ENCODE results near the gene KYAT1.

The KYAT1 gene

GRCh38 chr9:128825923-128826700 lies 55.6 kb downstream of the KYAT1 start:
- H3K27me3 ChIP-seq (ENCODE audit: insufficient read depth, low read length): no peaks in the 10 kb centered on the region
- H3K9me2 ChIP-seq (ENCODE audit: low read depth, low read length): no peaks in the 10 kb centered on the region
- H3F3A ChIP-seq (ENCODE audit: insufficient read depth, low read length): no peaks in the 10 kb centered on the region
- no peak overlapping the region for H2AFZ ChIP-seq (ENCODE audit: low read length)
- no peak overlapping the region for H3K4me2 ChIP-seq (ENCODE audit: low read length)
- no peak overlapping the region for H3K9ac ChIP-seq (ENCODE audit: low read length)
- no peaks in the 10 kb centered on the region for H4K20me1 ChIP-seq (ENCODE audit: insufficient read depth, low read length)
- no peak overlapping the region for H3K27ac ChIP-seq (ENCODE audit: low read depth, low read length, poor library complexity, severe bottlenecking)
- peaks cover 8% of the 10 kb centered on the region; the same call in 1 of the 2 replicates for H3K79me2 ChIP-seq (ENCODE audit: insufficient read depth, low read length)
- peaks cover 20% of the 10 kb centered on the region for H3K4me1 ChIP-seq (ENCODE audit: insufficient read depth, low read length, severe bottlenecking)
- H3K4me3 ChIP-seq (ENCODE audit: low read depth, low read length, poor library complexity, severe bottlenecking): no peak overlapping the region
- TF ChIP-seq, protein P1, sequence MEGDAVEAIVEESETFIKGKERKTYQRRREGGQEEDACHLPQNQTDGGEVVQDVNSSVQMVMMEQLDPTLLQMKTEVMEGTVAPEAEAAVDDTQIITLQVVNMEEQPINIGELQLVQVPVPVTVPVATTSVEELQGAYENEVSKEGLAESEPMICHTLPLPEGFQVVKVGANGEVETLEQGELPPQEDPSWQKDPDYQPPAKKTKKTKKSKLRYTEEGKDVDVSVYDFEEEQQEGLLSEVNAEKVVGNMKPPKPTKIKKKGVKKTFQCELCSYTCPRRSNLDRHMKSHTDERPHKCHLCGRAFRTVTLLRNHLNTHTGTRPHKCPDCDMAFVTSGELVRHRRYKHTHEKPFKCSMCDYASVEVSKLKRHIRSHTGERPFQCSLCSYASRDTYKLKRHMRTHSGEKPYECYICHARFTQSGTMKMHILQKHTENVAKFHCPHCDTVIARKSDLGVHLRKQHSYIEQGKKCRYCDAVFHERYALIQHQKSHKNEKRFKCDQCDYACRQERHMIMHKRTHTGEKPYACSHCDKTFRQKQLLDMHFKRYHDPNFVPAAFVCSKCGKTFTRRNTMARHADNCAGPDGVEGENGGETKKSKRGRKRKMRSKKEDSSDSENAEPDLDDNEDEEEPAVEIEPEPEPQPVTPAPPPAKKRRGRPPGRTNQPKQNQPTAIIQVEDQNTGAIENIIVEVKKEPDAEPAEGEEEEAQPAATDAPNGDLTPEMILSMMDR (IDR thresholded peaks at IDR 0.05; ENCODE audit: low read length): no peak
- TF ChIP-seq EZH2 (IDR thresholded peaks at IDR 0.05; ENCODE audit: borderline replicate concordance, low read length): no peak
- peaks cover 72% of the 10 kb centered on the region for H3K36me3 ChIP-seq (ENCODE audit: insufficient read depth, low read length)
- no peaks in the 10 kb centered on the region for H3K9me3 ChIP-seq (ENCODE audit: low read length)

DNA sequence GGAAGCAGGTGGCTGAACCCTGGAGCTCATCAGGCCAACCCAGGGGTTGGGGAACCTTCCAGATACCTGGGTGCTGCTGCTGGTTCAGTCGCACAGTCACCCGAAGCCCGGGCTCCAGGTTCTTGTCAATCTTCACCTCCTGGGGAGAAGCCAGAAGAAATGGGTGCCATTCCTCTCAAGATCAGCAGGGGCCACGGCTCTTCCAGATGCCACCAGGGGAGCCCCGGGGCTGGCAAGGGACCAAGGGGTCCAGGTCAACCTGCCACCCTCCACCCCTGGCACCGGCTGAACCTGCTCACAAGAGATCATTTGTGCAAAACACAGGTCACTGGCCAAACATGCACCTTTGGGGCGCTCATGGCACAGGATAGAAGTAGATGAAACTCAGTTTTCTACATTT lies 56.8 kb downstream of the KYAT1 start:
- 0 out of 2 replicates have a peak, but pooled peaks cover 5% of the 10 kb centered on the region for H3F3A ChIP-seq (ENCODE audit: insufficient read depth, low read length)
- H2AFZ ChIP-seq (ENCODE audit: low read length): no peak overlapping the region
- H3K27me3 ChIP-seq (ENCODE audit: insufficient read depth, low read length): no peaks in the 10 kb centered on the region
- no peaks in the 10 kb centered on the region for H4K20me1 ChIP-seq (ENCODE audit: insufficient read depth, low read length)
- H3K79me2 ChIP-seq (ENCODE audit: insufficient read depth, low read length): peaks cover 8% of the 10 kb centered on the region; the same call in 1 of the 2 replicates
- H3K9me2 ChIP-seq (ENCODE audit: low read depth, low read length): no peaks in the 10 kb centered on the region
- H3K4me1 ChIP-seq (ENCODE audit: insufficient read depth, low read length, severe bottlenecking): peaks cover 16% of the 10 kb centered on the region
- H3K27ac ChIP-seq (ENCODE audit: low read depth, low read length, poor library complexity, severe bottlenecking): no peak overlapping the region
- H3K9me3 ChIP-seq (ENCODE audit: low read length): no peaks in the 10 kb centered on the region
- no peak for TF ChIP-seq EZH2 (IDR thresholded peaks at IDR 0.05; ENCODE audit: borderline replicate concordance, low read length)
- TF ChIP-seq, protein P1 (IDR thresholded peaks at IDR 0.05; ENCODE audit: low read length): no peak
- H3K4me3 ChIP-seq (ENCODE audit: low read depth, low read length, poor library complexity, severe bottlenecking): no peak overlapping the region
- peaks cover 77% of the 10 kb centered on the region for H3K36me3 ChIP-seq (ENCODE audit: insufficient read depth, low read length)
- no peak overlapping the region for H3K9ac ChIP-seq (ENCODE audit: low read length)
- no peak overlapping the region for H3K4me2 ChIP-seq (ENCODE audit: low read length)

DNA sequence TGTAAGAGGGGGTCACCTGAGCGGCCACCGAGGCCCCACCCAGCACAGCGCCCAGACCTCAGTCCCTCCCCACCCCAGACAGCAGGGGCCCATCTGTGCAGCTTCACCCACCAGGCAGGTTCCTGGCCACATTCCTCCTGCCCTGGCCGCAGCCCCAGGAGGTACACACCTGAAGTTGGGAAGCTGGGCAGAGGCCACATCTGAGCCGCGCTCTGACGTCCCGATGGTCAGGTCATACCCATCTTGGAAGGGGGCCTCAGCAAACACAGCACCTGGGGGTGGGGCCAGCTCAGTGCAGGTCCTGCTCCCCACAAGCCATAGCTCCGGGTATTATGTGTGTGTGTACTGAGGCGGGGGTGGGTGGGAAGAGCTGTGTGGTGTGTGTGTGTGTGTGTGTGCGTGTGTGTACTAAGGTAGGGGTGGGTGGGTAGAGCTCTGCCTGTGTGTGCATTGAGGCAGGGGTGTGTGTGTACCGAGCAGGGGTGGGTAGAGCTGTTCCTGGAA lies 57.8 kb downstream of the KYAT1 start:
- Histone ChIP-seq H3K36me3 (ENCODE audit: insufficient read depth, low read length) (peaks cover 77% of the 10 kb centered on the region), H3K27me3 (ENCODE audit: insufficient read depth, low read length) (no peaks in the 10 kb centered on the region)
- TF ChIP-seq, protein P1 (IDR thresholded peaks at IDR 0.05; ENCODE audit: low read length): no peak
- no peak for TF ChIP-seq EZH2 (IDR thresholded peaks at IDR 0.05; ENCODE audit: borderline replicate concordance, low read length)

More for the DNA sequence above, 57.8 kb downstream of the KYAT1 start:
- Histone ChIP-seq H3K4me1 (ENCODE audit: insufficient read depth, low read length, severe bottlenecking) (peaks cover 23% of the 10 kb centered on the region), H3F3A (ENCODE audit: insufficient read depth, low read length) (0 out of 2 replicates have a peak, but pooled peaks cover 5% of the 10 kb centered on the region), H3K4me2 (ENCODE audit: low read length) (no peak overlapping the region), H3K9me3 (ENCODE audit: low read length) (no peaks in the 10 kb centered on the region), H3K9ac (ENCODE audit: low read length) (no peak overlapping the region), H2AFZ (ENCODE audit: low read length) (no peak overlapping the region), H4K20me1 (ENCODE audit: insufficient read depth, low read length) (no peaks in the 10 kb centered on the region), H3K4me3 (ENCODE audit: low read depth, low read length, poor library complexity, severe bottlenecking) (no peak overlapping the region), H3K79me2 (ENCODE audit: insufficient read depth, low read length) (peaks cover 4% of the 10 kb centered on the region; the same call in 1 of the 2 replicates), H3K27ac (ENCODE audit: low read depth, low read length, poor library complexity, severe bottlenecking) (no peak overlapping the region), H3K9me2 (ENCODE audit: low read depth, low read length) (no peaks in the 10 kb centered on the region)
